HepG2 (cell line): ENCODE data around the gene RIPK3. TPM values are rescaled to one million over a fixed set of nuclear protein-coding genes. Genes with fewer than 3 reads are reported as not detected.

Experiments used
- ELK4 ChIP-seq: sonication (generic); formaldehyde crosslinking; IDR thresholded peaks from 2 replicates; pipeline ENCODE4 v1.9.0; 2021; ENCODE audit warnings: missing genetic modification reagents, borderline replicate concordance
- ETV6 ChIP-seq: sonication (generic); formaldehyde crosslinking; conservative IDR thresholded peaks from 2 replicates; pipeline ENCODE4 v1.4.0; 2020; ENCODE audit warnings: missing genetic modification reagents
- FOSL2 ChIP-seq: sonication (generic); formaldehyde crosslinking; IDR thresholded peaks from 2 replicates; pipeline ENCODE4 v1.4.0; 2020; ENCODE audit warnings: missing genetic modification reagents
- HNF4G ChIP-seq, 2 experiments: sonication (generic) in 1 of 2; formaldehyde crosslinking in 1 of 2; IDR thresholded peaks; 2 replicates each; pipeline versions ENCODE4 v1.4.0 to v1.6.1; 2011 to 2020; ENCODE audit warnings: borderline replicate concordance in 2 of 2, low read depth in 2 of 2, mild to moderate bottlenecking in 2 of 2, low read length in 1 of 2, missing genetic modification reagents in 1 of 2, moderate library complexity in 1 of 2
- HNRNPUL1 ChIP-seq: fragments of 200-400 bp; formaldehyde crosslinking; IDR thresholded peaks from 2 replicates; pipeline ENCODE4 v1.6.1; 2017; ENCODE audit warnings: low read depth, mild to moderate bottlenecking, low read length, moderate library complexity
- HOXA9 ChIP-seq: sonication (generic); formaldehyde crosslinking; IDR thresholded peaks from 2 replicates; pipeline ENCODE4 v1.8.1; 2022; ENCODE audit warnings: missing genetic modification reagents, mild to moderate bottlenecking, moderate library complexity, borderline replicate concordance
- JUN ChIP-seq: sonication (generic); formaldehyde crosslinking; IDR thresholded peaks from 2 replicates; pipeline ENCODE4 v1.4.0; 2020; ENCODE audit warnings: mild to moderate bottlenecking, missing genetic modification reagents
- KAT2B ChIP-seq: fragments of 150-350 bp; IDR thresholded peaks from 2 replicates; pipeline ENCODE4 v1.6.1; 2014; ENCODE audit warnings: low read depth, low read length, borderline replicate concordance
- NKX3-1 ChIP-seq: sonication (generic); formaldehyde crosslinking; IDR thresholded peaks from 2 replicates; pipeline ENCODE4 v1.5.0; 2020; ENCODE audit warnings: missing genetic modification reagents
- NR2C2 ChIP-seq: sonication (generic); formaldehyde crosslinking; IDR thresholded peaks from 2 replicates; pipeline ENCODE4 v1.4.0; 2020; ENCODE audit warnings: missing genetic modification reagents, mild to moderate bottlenecking, moderate library complexity, borderline replicate concordance
- POLR2G ChIP-seq: fragments of 200-400 bp; formaldehyde crosslinking; IDR thresholded peaks from 2 replicates; pipeline ENCODE4 v1.6.1; 2018; ENCODE audit warnings: mild to moderate bottlenecking, low read depth, low read length, moderate library complexity
- SMARCC2 ChIP-seq: fragments of 450-650 bp; IDR thresholded peaks from 2 replicates; pipeline ENCODE4 v1.6.1; 2017; ENCODE audit warnings: antibody characterized with exemption, mild to moderate bottlenecking
- TFDP1 ChIP-seq: IDR thresholded peaks from 2 replicates; pipeline ENCODE4 v1.6.1; 2016; ENCODE audit warnings: missing compliant biosample characterization, missing genetic modification reagents, borderline replicate concordance
- ZHX2 ChIP-seq, 2 experiments: sonication (generic) in 1 of 2; formaldehyde crosslinking in 1 of 2; IDR thresholded peaks; 2 replicates each; pipeline versions ENCODE4 v1.6.1 to v1.9.0; 2014 to 2022; ENCODE audit warnings: antibody characterized with exemption in 1 of 2, borderline replicate concordance in 1 of 2, inconsistent platforms in 1 of 2, low read depth in 1 of 2, missing genetic modification reagents in 1 of 2
- ZNF24 ChIP-seq: fragments of 450-650 bp; IDR thresholded peaks from 2 replicates; pipeline ENCODE4 v1.6.1; 2017; ENCODE audit warnings: antibody characterized with exemption, mild to moderate bottlenecking
- ZNF431 ChIP-seq: sonication (generic); formaldehyde crosslinking; IDR thresholded peaks from 2 replicates; pipeline ENCODE4 v1.9.0; 2022; ENCODE audit warnings: missing genetic modification reagents, low read depth, mild to moderate bottlenecking, borderline replicate concordance
- ZNF644 ChIP-seq: IDR thresholded peaks from 2 replicates; pipeline ENCODE4 v1.6.1; 2016; ENCODE audit warnings: low read depth
- ZSCAN20 ChIP-seq: sonication (generic); formaldehyde crosslinking; IDR thresholded peaks from 2 replicates; pipeline ENCODE4 v1.4.0; 2020; ENCODE audit warnings: missing genetic modification reagents, mild to moderate bottlenecking, borderline replicate concordance
- ZSCAN29 ChIP-seq: sonication (generic); formaldehyde crosslinking; conservative IDR thresholded peaks from 2 replicates; pipeline ENCODE4 v1.4.0; 2020; ENCODE audit warnings: mild to moderate bottlenecking, missing genetic modification reagents
- polyA plus RNA-seq, 8 experiments: library from polyadenylated mRNA; depleted of rRNA in 3 of 8; stranded (reverse) in 7 of 8; unstranded in 1 of 8; fragments of >200 nt; fragmentation: Illumina TruSeq in 4 of 8; extraction: Trizol in 4 of 8; gene quantifications; 2 replicates each; pipeline versions ENCODE4 v1.2.1 to v1.2.3, GENCODE V29; 2011 to 2016; ENCODE audit warnings: low read depth in 4 of 8, missing spikeins in 1 of 8, mixed read lengths in 1 of 8; ENCODE audit not compliant: insufficient read depth in 1 of 8
- total RNA-seq, 5 experiments: library from RNA; depleted of rRNA; stranded (reverse); fragments of >200 nt; fragmentation: Illumina TruSeq; extraction: Trizol; gene quantifications; 2 replicates each; pipeline ENCODE4 v1.2.3, GENCODE V29; 2016; ENCODE audit warnings: low read depth in 1 of 5

RIPK3 gene
- total and polyA plus RNA-seq, 2 of the 13 experiments (the other 11 are each of a cell fraction or from before 2014, with no cell fraction given): not detected

- TF ChIP-seq ZHX2 (IDR thresholded peaks at IDR 0.05; ENCODE audit: low read depth): peak; percentile 99
- TF ChIP-seq ZHX2 (CRISPR knock-in tag; IDR thresholded peaks at IDR 0.05; ENCODE audit: borderline replicate concordance): no peak
- no peak for TF ChIP-seq HOXA9 (CRISPR knock-in tag)
- no peak for TF ChIP-seq KAT2B
- no peak for TF ChIP-seq ZNF431 (CRISPR knock-in tag)
- TF ChIP-seq POLR2G: peak; percentile 96
- TF ChIP-seq SMARCC2: peak; percentile 94; the same call in 1 of the 2 replicates
- TF ChIP-seq ZSCAN29 (CRISPR knock-in tag): peak; percentile 93
- no peak; the same call in none of the 2 replicates for TF ChIP-seq JUN (CRISPR knock-in tag)
- TF ChIP-seq ETV6 (CRISPR knock-in tag): peak; percentile 75
- 0 out of 2 replicates have a peak, but pooled peaks have one; percentile 2 for TF ChIP-seq ZNF644 (CRISPR knock-in tag)
- no peak for TF ChIP-seq HNRNPUL1
- TF ChIP-seq ZNF24: no peak
- TF ChIP-seq FOSL2 (CRISPR knock-in tag): peak; percentile 88
- 0 out of 2 replicates have a peak, but pooled peaks have one; percentile 88 for TF ChIP-seq NKX3-1 (CRISPR knock-in tag)
- TF ChIP-seq ZSCAN20 (CRISPR knock-in tag): peak; percentile 79; the same call in 1 of the 2 replicates
- TF ChIP-seq HNF4G (IDR thresholded peaks at IDR 0.05; ENCODE audit: borderline replicate concordance, low read depth, low read length): peak; percentile 86
- peak; percentile 93 for TF ChIP-seq HNF4G (CRISPR knock-in tag; IDR thresholded peaks at IDR 0.05; ENCODE audit: borderline replicate concordance, low read depth)
- peak; percentile 90 for TF ChIP-seq NR2C2
- TF ChIP-seq TFDP1: peak; percentile 91; the same call in 1 of the 2 replicates
- TF ChIP-seq ELK4: peak; percentile 91
These were observed 40.3 kb downstream of the RIPK3 start, which contains the start of the genes DHRS1 and NOP9 (continued) for GRCh38 chr14:24299255-24300191.
